ENCODE data around the gene TYW1. TPM values are rescaled to one million over a fixed set of nuclear protein-coding genes. Genes with fewer than 3 reads are reported as not detected.

Gene TYW1
- total RNA-seq, result 14.8 and 17.7 TPM in 2 replicates

GRCh38 chr7:66996444-66997191 is at the start of gene TYW1:
Gene TYW1 (plus strand): TSS chr7:66996833. CDS start chr7:66996979, 146 bp downstream.

GRCh38 chr7:66995050-66995776 is 1.4 kb upstream of the TYW1 start, which contains the start of gene SBDS:
Gene SBDS (minus strand): TSS chr7:66995586. CDS start chr7:66995417, 169 bp downstream.

Other genes starting within 250 kb of the TYW1 start
- 51.6 and 59.0 TPM in 2 replicates for gene TMEM248, start 75.6 kb upstream of the TYW1 start, total RNA-seq
- gene SBDS, start 1.2 kb upstream of the TYW1 start, total RNA-seq, result 55.0 and 66.7 TPM in 2 replicates